HG02938 (cell line): Measurements from ENCODE around the gene SLC25A48.

Experiments
- ATAC-seq: cut with Tn5 transposase; IDR thresholded peaks from one replicate; pipeline ENCODE4 v1.9.1; 2021; ENCODE audit warnings: mild to moderate bottlenecking, moderate library complexity; ENCODE audit not compliant: unreplicated experiment

Gene SLC25A48

DNA sequence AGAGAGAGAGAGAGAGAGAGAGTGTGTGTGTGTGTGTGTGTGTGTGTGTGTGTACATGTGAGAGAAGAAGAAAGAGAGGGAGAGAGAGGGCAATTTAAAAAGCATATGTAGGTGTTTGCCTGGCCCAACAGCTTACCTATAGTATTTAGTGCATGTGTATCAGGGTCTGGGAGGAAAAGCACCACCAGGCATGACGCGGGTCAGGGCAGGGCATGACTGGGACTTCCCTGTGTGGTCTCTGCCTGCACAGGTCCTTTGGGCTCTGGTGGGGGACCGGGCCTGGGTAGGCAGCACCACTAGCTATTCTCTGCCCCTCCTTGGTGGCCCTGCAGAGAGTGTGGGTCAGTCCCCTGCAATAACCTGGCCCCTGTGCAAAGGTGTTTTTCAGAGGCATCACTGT, 45.1 kb downstream of the SLC25A48 start:
- no peak for ATAC-seq

DNA sequence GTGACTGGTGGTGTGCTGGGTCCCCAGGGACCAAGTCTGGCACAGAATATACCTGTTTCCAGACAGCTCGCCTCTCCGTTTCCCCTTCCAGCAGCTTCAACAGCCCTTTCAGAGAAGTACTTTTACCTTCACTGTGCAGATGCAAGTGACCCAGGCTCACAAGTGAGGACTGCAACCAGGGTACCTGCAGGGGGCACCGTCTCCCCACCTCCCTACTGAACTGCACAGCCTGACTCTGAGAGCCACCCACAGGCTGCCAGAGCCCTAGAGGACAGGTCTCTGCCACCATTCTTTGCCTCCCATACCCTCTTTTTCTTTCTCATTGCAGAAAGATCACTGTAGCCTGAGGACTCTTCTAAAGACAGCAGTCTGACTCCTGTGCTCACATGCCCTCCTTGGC, 45.8 kb downstream of the SLC25A48 start:
- ATAC-seq: no peak

DNA sequence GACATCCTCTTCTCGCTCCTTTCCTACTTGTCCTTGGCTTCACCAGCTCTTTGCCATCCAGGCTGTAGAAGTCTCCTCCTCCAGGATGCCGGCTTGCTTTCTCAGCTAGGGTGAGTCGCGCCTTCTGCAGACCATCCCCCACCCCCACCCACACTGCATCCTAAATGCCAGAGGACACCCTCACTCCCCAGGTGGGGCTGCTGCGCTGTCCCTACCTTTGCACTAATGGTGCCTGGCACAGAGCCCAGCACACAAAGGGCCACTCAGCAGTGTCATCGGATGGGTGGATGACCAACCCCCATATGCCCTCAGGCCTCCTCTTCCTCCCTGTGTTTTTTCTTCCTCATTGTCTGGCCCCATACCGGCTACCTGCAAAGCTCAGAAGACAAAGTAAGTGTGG, 46.3 kb downstream of the SLC25A48 start:
- ATAC-seq: no peak

DNA sequence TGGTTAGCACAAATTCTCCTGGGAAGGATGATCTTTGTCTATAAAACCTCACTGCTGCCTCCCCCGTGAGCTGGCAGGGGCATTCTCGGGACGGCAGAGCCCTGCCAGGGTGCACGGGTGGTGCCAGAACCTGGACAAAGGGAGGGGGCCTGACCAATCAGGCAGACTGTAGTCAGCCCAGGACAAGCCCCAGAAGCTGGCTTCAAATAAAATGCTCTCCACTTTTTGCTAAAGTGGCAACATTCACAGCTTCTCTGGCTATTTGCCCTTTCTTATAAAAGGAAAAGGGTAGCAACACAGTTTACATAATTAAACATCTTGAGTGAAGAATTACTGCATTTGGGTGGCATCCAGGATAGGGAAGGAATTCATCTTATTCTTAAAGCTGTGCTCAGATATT, 46.8 kb downstream of the SLC25A48 start:
- no peak for ATAC-seq

DNA sequence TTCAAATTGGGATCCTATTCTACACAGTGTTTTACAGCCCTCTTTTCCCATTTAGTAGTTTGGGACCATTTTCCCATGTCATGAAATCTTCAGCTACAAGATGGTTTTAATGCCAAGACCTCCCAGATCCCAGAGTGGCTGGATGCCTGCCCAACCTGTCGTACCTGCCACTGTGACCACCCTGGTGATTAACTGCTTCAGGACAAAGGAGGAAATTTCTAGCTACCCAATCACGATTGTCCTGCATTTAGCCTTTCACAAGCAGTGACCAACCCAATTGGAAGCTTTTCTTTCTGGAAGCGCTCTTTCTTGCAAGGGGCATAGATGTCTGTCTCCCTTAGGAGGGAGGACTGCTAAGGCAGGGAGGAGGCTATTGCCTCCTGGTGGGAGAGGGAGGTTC, 47.4 kb downstream of the SLC25A48 start:
- ATAC-seq: no peak

DNA sequence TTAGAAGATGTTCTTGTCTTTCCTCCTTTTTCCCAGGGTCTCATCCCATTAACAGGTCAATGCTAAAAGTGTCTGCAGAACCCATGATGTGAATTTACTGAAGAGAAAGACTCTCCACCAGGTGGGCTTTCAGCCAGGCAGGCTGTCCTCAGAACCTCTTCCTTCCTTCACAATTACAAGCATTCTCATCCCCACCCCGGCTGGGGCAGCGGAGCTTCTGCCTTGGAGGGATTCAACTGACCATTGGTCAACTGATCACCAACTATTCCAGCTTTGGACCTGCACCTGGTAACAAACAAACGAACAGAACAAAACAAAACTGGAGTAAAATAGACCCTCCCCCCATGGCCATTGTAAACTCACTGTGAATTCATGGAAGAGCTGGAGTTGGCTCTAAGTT, 48.6 kb downstream of the SLC25A48 start:
- no peak for ATAC-seq

DNA sequence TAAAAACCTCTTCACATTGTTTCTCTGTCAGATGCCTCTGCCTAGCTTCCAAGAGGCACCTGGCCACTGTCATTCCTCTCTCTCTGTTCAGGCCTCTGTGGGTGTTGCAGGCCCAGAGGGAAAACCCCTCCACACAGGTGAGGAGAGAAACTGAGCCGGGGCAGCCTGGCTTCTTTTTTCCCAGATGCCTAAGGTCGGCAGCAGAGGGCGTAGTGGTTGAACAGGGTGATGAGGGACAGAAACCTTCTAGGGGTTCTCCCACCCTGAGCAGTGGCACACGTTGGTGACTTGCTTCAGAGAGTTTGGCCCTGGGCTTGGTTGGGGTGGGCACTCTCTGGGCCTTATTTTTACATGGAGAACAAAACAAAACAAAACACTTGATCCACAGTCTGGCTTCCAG, 49.0 kb downstream of the SLC25A48 start:
- no peak for ATAC-seq

DNA sequence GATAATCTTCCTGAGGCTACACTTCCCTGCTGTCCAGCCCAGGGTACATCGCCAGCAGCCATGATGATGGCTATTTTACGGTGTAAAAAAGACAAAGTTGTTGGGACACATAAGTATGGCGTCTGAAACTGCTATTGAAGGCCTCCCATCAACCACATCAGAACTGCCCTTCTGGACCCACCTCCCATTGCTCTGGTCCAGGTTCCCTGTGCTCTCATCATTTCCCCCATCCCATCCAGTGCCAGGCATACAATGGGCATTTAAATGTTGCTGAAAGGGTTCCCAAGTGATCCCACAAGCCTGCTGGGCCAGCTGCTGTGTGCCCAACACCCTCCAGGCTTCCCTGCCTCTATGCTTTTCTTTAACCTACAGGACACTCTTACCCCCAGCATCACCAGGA, 50.6 kb downstream of the SLC25A48 start:
- no peak for ATAC-seq

DNA sequence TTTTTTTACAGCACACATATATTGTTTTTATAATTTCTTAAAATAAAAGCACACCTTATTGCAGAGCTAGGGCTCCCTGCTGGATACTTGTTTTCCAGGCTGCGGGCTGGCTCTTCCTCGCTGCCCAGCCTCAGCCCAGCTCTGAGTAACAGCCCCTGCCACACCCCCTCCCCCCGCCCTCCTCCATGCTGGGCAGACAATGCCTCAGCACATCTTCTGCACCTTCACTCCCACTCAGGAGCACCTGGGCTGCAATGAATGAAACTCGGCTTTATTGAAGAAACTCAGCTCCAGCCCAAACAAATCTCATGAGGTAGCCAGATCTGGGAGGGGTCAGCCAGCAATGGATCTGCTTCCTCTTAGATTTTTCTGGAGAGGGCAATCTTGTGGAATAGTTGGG, 51.7 kb downstream of the SLC25A48 start:
- no peak for ATAC-seq

DNA sequence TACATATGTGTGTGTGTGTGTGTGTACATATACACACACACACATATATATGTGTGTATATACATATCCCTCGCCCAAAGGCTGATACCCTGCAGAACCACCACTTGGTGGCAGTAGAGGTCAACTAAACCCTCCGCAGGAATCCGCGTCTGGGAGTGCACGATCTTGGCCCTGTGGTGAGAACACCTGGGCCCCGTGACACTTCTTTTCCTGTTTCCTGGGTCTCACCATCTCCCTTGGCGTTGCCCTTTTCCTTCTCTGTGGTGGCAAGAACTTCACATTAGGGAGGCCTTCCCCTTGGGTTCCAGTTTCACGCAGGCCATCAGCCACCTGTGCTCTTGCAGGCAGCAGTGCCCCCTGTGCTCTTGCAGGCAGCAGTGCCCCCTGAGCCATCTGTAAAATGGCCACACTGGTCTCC, 53.0 kb downstream of the SLC25A48 start:
- ATAC-seq: peak; percentile 92

DNA sequence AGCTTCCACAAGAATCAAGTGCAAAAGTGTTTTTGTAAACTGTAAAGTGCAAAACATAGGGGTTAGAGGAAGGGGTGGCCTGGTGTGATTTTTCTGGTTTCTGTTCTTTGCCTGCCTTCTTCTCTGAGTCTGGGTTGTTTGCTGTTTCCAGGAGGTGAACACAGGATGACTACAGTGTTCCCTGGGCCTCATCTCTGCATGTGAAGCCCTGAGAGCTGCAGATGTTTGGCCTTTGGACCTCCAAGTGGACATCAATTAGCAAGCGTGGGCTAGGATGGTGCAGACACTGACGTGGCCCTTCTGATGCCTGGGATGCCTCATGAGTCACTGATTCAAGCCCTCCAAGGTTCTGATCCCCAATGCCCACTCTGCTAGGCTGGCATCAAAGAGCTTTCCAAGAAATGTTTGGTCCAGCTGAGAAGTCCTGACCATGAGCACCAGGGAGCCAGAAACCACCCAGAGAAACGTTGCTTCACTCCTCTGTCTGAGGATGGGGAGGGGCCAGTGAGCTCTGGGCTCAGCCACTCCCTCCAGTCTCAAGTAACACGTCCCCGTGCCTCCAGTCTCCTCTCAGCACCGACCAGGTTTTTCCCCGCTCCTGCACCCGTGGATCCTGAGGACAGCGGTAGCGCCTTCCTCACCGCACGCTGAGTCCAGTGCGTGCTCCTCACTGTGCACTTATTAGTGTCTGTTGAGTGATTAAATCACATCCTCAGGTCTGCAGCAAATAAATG, 53.6 kb downstream of the SLC25A48 start:
- ATAC-seq: no peak

DNA sequence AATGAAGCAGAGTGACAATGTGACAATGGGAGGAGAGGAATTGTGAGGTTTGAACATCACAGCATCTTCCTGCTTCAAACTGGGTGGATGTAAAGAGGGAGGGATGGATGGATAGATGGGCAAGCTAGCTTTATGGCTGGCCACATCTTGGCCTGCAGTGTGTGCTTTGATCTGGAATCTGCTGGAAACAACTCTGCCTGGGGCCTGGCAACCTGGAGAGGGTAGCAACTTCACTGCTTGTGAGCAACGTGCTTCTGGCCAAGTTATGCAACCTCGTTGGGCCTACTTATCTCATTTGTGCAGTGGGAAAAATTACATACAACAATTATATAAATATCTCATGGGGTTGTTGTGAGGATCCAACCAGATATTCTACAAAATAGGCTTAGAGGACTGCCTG, 55.8 kb downstream of the SLC25A48 start:
- ATAC-seq: no peak

DNA sequence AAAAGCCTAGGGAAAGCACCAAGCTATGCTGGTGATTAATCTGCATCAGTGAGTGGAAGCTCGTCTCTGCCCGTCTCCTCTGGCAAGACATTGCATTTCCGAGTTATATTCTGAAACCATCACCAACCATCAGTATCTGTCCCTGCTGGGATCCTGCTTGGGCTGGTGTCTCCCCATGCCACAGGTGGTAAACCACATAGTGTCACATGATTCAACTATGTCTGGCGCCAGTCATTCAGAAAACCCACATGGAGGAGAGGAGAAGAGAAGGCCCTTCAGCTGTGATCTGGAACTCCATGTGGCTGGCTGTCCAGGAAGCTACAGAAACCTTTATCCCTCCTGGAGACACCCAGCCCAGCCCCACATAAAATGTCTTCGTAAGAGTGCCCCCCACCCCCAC, 56.4 kb downstream of the SLC25A48 start:
- no peak for ATAC-seq

DNA sequence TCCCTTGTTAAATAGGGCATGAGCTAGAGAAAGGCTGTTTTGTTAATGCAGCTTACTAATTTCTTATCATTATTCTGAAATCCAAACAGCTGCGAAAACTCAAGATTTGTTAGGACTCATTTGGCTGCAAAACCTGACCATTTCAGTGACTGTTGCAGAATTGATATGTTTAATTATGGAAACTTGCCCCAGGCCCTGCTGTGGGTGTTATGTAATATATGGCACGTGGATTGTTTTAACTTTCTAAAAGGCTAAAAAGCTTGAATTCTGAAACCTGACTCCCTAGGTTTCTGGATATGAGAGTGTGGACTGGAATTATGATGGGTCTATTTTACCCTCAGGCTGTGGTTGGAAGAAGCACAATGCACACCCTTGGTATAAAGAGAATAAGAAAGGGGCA, 56.8 kb downstream of the SLC25A48 start:
- ATAC-seq: no peak

DNA sequence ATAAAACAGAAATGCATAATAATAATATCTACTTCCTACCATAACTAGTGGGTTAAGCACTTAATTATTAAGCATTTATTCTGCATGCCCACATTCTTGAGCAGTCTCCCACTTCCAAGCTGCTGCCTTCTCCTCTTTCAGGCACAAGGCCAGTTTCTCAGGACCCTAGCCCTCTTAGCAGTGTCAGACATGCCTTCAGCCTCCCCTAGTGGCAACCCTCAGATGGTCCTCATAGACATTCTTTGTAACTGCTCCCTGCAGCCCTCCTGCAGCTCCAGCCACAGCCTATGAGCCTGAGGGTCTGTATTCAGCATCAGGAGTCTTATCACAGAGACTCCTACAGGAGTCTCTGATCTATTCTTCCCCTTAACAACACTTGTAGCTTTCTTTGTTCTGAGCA, 57.3 kb downstream of the SLC25A48 start:
- ATAC-seq: no peak

DNA sequence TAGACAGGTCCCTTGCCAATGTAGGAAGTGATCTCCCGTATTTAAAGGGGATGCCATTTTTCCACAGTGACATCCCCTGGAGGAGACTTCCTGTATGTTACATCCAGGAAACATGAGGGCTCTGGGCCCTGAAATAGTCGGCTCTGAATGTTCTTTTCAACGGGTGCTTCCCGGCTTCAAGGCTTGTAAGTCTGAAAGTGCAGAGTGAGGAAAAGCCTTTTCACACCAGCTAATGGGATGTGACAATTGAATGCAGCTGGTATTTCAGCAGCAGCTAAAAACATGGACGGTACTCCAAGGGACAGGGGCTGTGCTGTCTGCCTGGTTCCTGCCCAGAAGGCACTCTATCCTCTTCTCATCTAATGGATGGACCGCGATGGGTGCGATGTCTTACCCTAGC, 59.8 kb downstream of the SLC25A48 start:
- ATAC-seq: no peak

DNA sequence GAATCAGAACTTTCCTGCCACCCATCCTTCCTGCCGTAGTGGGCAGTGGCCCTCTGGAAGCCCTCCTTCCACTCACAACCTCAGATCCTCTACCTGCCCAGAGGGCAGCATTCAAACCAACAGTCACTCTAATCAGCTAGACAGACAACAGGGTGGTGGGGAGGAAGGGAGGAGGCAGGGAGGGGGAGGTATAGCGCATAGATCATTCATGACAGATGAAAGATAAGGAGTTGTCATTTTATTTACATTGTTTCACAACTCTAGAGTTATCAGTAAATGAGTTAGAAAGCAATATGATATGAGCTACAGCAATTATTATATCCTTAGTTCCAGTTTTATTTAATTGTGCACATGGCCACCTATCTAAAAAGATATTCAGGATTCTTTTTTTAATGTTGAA, 60.3 kb downstream of the SLC25A48 start:
- no peak for ATAC-seq

DNA sequence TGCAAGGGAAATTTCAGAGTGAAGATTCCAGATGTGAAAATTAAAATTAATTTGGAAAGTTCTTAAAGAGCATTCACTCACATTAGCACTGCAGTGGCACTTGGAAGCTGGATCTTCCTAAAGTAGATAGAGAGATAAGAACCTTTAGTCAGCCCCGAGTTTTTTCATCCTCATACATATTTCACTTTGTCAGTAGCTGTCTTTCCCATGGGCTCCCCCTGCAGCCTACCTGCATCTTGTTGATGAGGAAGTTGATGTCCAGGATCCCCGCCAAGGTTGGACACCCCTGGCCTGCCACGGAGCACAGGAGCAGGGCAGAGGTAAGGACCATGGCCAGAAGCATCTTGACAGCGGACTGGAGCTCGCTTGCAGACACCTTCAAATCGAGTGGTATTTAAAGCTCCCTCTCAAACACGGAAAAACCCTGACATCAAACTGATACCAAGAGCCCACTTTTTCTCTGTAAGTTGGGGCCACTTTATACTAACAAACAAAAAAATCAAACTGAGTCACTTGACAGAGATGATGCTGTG, 61.1 kb downstream of the SLC25A48 start, which contains the start of gene IL9:
TSS of gene IL9 (minus strand) at position 368 of the 533 bp plus-strand sequence. CDS start at position 343, 25 bp downstream.
- no peak for ATAC-seq

DNA sequence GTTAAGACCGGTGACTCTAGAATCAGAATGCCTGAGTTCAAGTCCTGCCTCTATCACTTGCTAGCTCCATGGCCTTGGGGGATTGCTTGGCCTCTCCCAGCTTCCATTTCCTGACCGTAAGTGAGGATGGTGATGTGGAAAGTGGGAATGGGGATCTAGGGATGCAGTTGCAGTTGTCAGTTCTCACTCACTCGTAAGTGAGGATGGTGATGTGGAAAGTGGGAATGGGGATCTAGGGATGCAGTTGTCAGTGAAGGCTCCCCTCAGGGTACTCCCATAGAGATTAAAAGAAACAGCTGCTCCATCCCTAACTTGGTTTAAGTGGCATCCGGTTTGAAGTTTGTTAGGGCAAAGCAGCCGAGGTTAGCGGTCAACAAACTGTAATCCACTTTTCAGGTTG, 64.2 kb downstream of the SLC25A48 start:
- ATAC-seq: no peak

DNA sequence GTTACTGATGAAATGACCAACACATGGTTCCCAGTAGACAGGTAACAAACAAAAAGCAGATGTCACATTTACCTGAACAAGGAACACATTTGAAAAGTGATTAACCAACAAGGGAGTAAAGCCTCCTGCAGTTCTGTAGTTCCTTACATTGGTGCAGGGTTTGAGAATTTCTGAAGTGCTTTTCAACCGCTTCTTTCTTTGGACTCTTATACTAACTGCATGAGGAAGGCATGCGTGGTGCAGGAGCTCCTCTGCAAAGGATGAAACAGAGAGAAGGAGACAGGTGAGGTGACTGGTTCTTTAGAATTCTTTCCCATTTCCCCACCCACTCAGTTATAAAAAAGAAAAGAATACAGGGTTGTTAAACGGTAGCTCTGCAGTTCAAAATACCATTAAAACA, 65.8 kb downstream of the SLC25A48 start:
- no peak for ATAC-seq

DNA sequence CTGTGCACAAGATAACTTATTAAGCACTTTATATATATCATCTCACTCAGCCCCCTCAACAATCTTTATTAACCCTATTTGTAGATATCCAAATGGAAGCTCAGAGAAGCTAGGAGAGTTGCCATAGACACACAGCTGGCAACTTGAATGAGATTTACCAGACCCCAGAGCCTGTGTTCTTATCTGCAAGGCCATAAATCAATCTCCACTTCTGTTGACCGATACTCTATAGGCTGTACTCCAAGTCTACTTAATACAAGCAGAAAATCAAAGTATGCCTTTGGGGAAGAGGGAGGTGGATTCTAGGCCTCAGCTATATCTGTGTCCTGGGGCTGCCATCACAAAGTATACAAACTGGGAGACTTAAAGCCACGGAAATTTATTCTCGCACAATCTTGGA, 67.2 kb downstream of the SLC25A48 start:
- no peak for ATAC-seq

DNA sequence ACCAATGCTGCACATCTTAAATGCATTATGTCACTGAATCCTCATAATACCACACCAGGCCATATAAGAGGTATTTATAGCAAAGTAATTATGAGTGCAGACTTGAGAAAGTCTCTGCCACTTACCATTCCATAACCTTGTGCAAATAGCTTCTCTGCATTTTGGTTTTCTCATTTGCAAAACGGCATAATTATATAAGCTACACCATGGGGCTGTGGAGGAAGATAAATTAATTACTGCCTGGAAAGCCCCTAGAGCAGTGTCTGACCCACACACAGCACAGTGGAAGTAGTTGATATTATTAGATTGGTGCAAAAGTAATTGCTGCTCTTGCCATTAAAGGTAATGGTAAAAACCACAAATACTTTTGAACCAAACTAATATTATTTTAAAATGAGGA, 70.7 kb downstream of the SLC25A48 start:
- ATAC-seq: no peak
